ENCODE measurements around the gene SLC34A1.

Gene SLC34A1

GRCh38 chr5:177443144-177443983 lies 59.1 kb downstream of the SLC34A1 start:
- in situ Hi-C loops (cut with MboI; ENCODE audit: low sequenced_read_pairs) = no loop called here

DNA sequence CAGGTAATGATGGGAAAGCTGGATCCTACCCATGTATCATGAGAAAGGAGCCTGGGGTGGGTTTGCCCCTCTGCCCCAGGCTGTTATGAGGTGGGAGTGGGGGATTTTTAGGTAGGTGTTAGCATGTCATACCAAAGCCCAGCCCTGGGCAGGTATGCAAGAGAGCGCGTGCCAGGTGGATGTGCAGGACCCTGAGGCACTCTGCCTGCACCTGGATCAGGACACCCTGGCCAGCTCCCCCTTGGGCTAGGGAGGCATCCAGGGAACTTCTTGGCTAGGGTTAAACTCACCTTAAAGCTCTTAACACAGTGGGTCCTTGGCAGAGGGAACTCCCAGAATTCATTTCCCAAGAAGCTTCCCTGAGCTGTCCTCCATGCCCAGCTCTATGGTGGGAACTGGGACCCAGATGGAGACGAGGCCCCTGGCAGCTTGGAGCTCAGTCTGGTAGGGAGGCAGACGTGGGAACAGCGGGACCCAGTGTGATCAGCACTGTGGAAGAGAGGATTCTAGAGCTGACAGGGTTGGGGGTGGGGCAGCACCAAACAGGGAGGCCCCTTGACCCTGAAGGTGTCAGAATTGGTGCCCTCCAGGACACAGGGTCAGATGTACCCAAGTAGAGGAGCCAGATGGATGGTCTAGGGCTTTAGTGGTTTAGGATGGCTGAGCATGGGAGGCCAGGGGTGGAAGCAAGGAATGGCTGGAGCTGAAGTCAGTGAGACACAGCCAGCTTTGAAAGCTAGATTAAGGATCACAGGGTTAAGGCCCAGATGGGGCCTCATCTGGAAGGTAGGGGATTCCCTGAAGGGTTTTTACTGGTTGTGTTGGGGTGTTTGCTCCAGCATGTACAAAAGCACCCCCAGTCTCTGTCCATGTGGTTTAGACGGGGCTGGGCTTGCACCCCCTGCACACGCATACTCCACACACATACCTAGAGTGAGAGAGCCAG lies 60.1 kb downstream of the SLC34A1 start:
- in situ Hi-C loops (cut with MboI; ENCODE audit: low sequenced_read_pairs) = no loop called here

GRCh38 chr5:177445052-177445916 lies 61.0 kb downstream of the SLC34A1 start:
- in situ Hi-C loops (cut with MboI; ENCODE audit: low sequenced_read_pairs) = no loop called here

DNA sequence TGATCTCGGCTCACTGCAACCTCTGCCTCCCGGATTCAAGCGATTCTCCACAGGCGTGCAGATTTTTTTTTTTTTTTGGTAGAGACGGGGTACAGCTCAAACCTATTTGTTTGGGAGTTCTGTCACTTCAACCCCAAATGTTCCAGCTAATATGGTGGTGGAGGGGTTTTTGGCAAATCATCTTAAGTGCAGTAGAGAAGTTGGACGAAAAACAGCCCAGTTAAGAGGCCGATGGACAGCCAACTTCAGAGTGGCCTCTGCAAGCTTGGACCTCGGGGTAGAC lies 61.6 kb downstream of the SLC34A1 start:
- in situ Hi-C loops (cut with MboI; ENCODE audit: low sequenced_read_pairs) = no loop called here

- in situ Hi-C loops (cut with MboI; ENCODE audit: low sequenced_read_pairs) = no loop called here
Observed at GRCh38 chr5:177446200-177447065, 62.2 kb downstream of the SLC34A1 start, which contains the start of gene PRR7. Gene PRR7, plus strand, starts transcription at chr5:177446814. Its CDS starts 8,254 bp downstream, at chr5:177455068.

- in situ Hi-C loops (cut with MboI; ENCODE audit: low sequenced_read_pairs) = no loop called here
Observed at GRCh38 chr5:177447066-177447610, 62.9 kb downstream of the SLC34A1 start.

DNA sequence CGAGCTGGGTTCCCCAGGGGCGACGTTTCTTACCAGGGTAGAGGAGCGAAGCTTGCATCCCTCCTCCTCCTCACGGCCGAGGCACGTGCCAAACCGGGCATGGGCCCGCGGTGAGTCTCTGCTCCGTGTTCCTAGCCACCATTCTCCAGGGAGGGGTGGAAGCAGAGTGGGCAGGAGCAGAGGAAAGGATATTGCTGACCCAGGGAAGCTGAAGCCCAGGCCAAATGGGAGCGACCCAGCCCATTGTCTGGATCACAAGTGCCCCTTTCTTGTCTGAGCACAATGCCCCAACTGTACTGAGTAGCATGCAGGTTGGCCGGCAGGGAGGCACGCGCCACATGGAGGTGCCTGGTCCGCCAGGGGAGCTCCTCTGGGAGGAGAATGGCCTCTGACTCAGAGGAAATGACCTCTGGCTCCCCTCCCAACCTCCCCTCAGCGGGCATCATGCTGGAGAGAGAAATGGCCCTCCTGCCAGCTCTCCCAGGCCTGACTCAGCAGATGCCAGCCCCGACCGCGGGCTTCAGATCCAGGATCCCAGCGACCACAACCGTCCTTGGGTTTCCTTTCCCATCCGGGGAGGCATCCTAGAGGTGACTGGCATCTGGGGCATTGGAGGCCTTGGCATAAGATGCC lies 63.5 kb downstream of the SLC34A1 start:
- in situ Hi-C loops (cut with MboI; ENCODE audit: low sequenced_read_pairs) = no loop called here
